GM21367 (cell line): ENCODE measurements around the gene MRPL42.
A peak's percentile ranks its signal among the peaks of the same experiment; 100 is the strongest.
"Not testable (repeated sequence)": the region's sequence is repeated elsewhere in the genome, so short reads cannot be mapped to it uniquely, and the experiment has no call there.

Experiments
- ATAC-seq: cut with Tn5 transposase; IDR thresholded peaks from one replicate; pipeline ENCODE4 v1.9.1; 2021; ENCODE audit not compliant: unreplicated experiment

The MRPL42 gene

DNA sequence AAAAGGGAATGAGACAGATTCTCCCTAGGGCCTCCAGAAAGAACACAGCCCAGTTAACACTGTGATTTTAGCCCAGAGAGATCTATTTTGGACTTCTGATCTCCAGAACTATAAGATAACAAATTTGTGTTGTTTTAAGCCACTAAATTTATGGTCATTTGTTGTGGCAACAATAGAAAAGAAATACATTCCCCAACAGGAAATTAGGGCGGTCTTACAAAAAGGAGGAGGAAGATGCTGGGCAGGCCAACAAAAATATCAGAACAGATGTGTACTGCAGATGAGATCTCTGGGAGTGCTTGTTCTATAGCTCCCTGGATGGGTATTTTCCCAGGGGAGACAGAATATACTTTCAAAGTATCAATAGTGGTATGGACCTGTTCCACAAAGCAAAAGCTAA is 73.2 kb downstream of the MRPL42 start:
- no peak for ATAC-seq

DNA sequence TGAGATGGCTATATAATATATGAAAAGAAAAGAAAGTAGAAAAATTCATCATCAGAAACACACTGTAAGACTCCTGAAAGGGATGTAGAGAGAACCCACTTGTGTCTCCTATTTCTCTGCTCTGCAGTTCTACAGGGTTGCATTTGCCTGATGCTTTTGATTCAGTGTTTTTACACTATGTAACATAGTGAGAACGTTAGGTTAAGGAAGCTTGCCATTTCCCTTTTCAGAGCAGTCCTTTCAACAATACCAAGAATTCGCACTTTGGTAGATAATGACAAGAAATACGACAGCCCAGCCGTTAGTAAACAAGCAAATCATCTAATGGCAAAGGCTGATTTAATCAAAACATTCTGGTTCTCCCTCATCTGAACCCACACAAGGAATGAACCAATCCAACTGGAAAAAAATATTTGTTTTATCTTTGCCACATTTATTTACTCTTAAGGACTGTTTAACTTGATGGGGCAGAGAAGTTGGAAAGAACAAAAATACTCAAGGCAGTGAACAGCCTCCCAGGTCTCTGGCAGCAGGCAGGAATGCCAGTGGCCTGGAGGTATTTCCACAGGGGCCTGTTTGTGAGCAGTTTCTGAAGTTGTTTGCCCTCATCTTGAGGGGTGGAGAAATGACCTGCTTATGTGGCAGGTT is 74.4 kb downstream of the MRPL42 start:
- no peak for ATAC-seq

DNA sequence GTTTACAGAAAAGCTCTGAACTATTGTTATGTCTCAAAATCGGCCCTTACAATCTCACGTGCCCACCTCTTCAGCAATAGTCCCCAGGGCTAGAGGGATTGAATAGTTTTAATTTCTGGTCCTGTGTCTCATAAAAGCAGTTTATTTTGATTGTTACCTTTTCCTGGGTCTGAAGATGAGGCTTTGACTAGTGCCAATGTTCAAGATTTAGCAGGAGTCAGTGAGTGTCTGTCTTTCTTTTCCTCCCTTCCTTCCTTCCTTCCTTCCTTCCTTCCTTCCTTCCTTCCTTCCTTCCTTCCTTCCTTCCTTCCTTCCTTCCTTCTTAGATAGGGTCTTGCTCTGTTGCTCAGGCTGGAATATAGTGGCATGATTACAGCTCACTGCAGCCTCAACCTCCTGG is 80.5 kb downstream of the MRPL42 start:
- no peak for ATAC-seq

DNA sequence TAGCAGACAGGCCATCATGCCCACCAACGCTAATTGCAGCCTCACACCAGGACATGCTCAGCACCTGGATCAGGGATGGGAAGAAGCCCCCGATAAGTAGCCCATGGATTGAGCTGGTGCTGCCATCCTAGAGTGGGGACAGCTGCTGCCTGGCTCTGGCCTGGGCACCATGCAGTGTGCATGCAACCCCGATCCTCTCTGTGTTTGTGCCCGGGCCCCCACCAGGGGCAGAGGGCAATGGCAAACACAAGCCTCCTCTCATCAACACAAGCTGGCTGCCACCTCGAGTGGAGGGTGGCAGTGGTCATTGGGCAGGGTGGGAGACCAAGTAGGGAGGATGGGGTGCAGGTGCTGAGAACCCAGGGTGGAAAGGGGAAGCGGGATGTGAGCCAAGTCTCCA is 81.9 kb downstream of the MRPL42 start:
- no peak for ATAC-seq

DNA sequence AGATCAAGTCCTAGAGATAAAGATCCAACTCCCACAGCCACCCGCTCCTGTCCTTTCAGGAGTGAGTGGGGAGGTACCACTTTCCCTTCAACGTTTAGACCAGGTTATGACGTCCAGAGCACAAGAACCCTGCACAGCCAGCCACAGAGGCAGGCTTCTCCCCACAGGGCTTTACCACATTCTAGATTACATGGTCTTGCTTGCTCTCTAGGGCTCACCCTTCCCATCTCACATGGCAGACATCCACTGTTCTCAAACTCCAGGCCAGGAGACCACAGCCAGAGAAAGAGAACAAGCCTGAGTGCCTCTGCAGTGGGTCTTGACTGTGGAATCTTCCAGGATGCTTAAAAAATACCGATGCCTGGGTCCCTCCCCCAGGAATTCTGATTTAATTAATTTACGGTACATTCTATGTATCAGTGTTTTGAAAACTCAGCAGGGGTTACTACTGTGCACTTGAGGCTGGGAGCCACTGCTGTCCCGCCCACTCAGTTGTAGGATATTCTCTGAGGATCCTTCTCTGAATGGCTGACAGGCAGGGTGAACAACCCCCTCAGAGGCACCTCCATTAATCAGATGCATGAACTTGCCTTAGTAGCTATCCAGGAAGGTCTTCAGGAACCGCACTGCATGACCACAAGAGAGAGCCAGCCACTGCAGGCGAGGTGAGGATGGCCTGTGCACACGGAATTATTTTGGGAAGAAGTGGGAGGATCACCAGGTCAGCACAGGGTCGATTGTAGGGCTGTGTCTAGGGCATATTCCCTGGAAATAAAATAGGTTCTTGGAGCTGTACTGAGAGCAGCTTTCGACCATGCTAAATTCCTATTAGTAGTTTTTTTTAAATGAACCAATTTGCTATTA is 83.7 kb downstream of the MRPL42 start:
- ATAC-seq: no peak

DNA sequence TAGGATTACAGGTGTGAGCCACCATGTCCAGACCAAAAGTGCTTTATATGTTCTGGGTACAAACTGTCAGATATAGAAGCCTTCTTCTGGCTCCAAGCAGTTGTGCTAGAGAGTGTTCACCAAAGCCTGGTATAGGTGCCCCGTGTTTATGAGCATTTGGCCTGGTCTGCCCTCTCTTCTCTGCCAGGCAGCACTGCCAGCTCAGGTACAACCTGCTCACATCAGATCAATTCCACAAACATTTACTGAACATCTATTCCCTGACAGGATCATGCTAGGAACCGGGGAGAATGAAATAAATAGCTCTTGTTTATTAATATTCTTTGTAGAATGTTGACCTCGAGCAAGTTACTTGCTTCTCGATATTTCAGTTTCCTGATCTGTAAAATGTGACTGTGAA is 85.1 kb downstream of the MRPL42 start:
- no peak for ATAC-seq

DNA sequence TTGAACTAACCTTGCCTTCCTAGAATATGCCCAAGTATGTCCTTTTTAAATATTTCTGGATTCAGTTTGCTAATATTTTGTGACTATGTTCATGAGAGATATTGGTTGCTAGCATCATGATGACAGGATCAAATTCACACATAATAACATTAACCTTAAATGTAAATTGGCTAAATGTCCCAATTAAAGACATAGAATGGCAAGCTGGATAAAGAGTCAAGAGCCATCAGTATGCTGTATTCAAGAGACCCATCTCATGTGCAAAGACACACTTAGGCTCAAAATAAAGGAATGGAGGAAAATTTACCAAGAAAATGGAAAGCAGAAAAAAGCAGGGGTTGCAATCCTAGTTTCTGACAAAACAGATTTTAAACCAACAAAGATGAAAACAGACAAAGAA is 90.6 kb downstream of the MRPL42 start:
- ATAC-seq: not testable (repeated sequence)

DNA sequence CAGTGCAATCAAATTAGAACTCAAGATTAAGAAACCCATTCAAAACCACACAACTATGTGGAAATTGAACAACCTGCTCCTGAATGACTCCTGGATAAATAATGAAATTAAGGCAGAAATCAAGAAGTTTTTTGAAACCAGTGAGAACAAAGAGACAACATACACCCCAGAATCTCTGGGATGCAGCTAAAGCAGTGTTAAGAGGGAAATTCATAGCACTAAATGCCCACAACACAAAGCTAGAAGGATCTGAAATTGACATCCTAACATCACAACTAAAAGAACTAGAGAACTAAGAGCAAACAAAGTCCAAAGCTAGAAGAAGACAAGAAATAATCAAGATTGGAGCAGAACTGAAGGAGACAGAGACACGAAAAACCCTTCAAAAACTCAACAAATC is 91.4 kb downstream of the MRPL42 start:
- ATAC-seq: not testable (repeated sequence)

DNA sequence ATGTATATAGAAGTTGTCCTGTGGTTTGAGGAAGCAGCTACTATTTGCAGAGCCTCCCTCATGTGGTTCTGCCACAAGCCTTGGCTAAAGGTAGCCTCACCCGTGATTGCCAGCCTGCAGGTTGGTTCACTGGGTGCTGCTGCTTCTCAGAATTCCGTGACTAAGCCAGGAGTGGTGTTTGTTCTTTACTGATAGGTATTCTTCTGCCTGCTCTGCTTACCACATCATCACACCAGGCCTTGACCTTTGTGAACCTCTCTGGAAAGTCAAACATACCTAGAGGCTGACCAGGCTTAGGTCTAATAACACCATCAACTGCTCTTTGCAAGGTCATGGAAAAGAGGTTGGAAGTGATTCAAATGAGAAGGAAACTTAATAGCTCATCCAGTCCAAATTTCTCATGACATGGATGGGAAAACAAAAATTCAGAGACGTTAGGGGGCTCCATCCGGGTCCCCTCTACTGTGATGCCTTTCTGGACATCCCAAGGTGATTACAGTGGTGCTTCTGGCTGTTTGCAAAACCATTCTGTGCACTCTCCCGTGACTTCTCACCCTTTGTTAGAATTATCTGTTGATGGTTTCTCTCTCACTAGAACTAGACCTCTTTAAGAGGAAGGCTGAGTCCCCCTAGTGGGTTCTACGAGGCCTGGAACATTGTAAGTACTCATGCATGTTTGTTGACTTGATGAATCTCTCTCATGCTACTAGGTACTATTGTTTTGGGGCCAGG is 96.7 kb downstream of the MRPL42 start:
- peak; percentile 62 for ATAC-seq

DNA sequence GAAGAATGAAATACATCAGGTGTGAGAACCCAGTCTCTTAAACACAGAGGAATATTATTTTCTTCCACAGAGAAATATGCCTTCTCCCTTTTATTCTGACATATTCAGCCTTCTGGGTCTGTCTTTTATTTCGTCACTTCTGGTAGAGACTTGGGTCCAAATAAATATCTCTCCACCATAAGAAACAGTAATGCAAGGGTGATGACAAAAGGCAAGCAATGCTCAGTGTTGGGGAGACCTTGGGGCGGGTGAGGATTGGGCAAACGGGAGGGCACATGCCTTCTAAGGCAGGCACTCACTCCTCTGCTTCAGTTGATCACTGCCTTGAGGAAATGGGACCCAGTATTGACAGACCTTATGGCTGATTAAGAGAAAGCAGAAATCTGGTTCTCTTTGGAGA is 98.4 kb downstream of the MRPL42 start:
- ATAC-seq: no peak
